Cardiac fibroblast (primary cell): ENCODE data around the gene CHD2.
"Not testable (repeated sequence)": the region's sequence is repeated elsewhere in the genome, so short reads cannot be mapped to it uniquely, and the experiment has no call there.

Experiments used
- DNase-seq, 2 donors: peaks; one replicate each; pipeline versions ENCODE4 v3.0.0 to v3.0.0-alpha.2; 2010; ENCODE audit warnings: low read depth in 2 of 2
- H3K4me3 ChIP-seq, 2 donors: replicated peaks in 1 of 2; 1 replicate in 1 of 2; 2 replicates in 1 of 2; pipeline ENCODE4 v1.5.1; 2011; ENCODE audit warnings: low read depth in 2 of 2, low read length in 2 of 2, mild to moderate bottlenecking in 2 of 2, moderate library complexity in 1 of 2
- CTCF ChIP-seq: IDR thresholded peaks from one replicate; pipeline ENCODE4 v1.5.1; 2011; ENCODE audit warnings: low read depth, mild to moderate bottlenecking, low read length, inconsistent platforms

Gene CHD2

GRCh38 chr15:92910451-92910850 is 10.3 kb downstream of the CHD2 start:
- DNase-seq, result no peak
- no peak for TF ChIP-seq CTCF
- H3K4me3 ChIP-seq, result no peak overlapping the region

- no peak for DNase-seq
- no peak for TF ChIP-seq CTCF
- no peak overlapping the region for H3K4me3 ChIP-seq
Measured at GRCh38 chr15:92914103-92914499, 14.0 kb downstream of the CHD2 start.

- DNase-seq, result peak in 1 of 2 donors; percentile 44
- H3K4me3 ChIP-seq, result no peak overlapping the region
- TF ChIP-seq CTCF, result no peak
Measured at GRCh38 chr15:92914768-92915221, 14.7 kb downstream of the CHD2 start.

- DNase-seq, result no peak
- H3K4me3 ChIP-seq, result no peak overlapping the region
- TF ChIP-seq CTCF, result no peak
Measured at GRCh38 chr15:92915766-92916435, 15.8 kb downstream of the CHD2 start.

- DNase-seq, result peak; percentile 97
- peak overlapping the region; percentile 2 to 4 for H3K4me3 ChIP-seq
- peak; percentile 71 for TF ChIP-seq CTCF
Measured at GRCh38 chr15:92917598-92918407, 17.7 kb downstream of the CHD2 start.

GRCh38 chr15:92918881-92919280 is 18.8 kb downstream of the CHD2 start:
- not testable (repeated sequence) for DNase-seq, H3K4me3 ChIP-seq

- no peak overlapping the region for H3K4me3 ChIP-seq
- no peak for DNase-seq
- TF ChIP-seq CTCF, result no peak
Measured at GRCh38 chr15:92920595-92921161, 20.6 kb downstream of the CHD2 start.
